Fibroblast of peridontal ligament (primary cell): Measurements from ENCODE around the gene ELOB.

Experiments
- DNase-seq: peaks from one replicate; pipeline ENCODE4 v3.0.0-alpha.2; 2010; ENCODE audit errors: extremely low read depth

Gene ELOB

GRCh38 chr16:2810651-2811050 lies 33.6 kb upstream of the ELOB start:
- DNase-seq, result no peak

GRCh38 chr16:2809149-2809760 lies 32.2 kb upstream of the ELOB start:
- DNase-seq, result no peak

DNA sequence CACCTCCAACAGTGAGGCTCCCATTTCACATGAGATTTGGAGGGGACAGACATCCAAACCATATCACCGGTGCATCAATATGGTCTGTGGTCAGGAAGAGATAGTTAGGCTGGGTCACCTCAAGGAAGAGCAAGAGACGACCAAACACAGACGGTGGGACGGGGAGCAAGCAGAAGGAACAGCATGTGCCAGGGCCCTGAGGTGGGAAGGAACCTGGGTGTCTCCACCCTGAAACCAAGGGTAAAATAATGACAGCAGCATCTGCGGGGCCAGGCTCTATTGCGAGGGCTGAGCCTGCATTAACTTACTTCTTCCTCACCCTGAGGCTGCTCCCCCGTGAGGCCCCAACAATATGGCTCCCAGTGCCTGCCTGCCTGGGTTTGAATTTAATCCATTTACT lies 31.1 kb upstream of the ELOB start:
- no peak for DNase-seq

DNA sequence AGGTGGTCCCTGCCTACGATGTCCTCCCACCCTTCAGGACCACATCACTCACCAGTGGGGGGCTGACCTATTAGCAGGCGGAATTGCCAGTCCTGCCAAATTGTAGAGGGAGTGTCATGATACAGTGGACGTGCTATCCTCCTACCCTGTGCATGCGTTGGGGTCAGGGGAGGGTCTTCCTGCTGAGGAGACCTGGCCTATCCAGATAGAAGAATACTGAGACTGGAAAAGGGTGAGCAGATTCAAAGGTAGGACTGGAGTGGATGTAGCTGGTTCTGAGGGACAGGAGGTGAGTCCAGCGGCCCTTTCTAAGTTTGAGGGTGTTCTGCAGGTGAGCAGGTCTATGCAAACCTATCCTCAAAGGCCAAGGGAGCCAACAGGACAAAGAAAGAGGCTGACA lies 29.2 kb upstream of the ELOB start:
- no peak for DNase-seq

- DNase-seq, result no peak
Measured at GRCh38 chr16:2804728-2805127, 27.6 kb upstream of the ELOB start.

- no peak for DNase-seq
Measured at GRCh38 chr16:2803545-2804195, 26.6 kb upstream of the ELOB start.

GRCh38 chr16:2799859-2800226 lies 22.8 kb upstream of the ELOB start:
- no peak for DNase-seq

DNA sequence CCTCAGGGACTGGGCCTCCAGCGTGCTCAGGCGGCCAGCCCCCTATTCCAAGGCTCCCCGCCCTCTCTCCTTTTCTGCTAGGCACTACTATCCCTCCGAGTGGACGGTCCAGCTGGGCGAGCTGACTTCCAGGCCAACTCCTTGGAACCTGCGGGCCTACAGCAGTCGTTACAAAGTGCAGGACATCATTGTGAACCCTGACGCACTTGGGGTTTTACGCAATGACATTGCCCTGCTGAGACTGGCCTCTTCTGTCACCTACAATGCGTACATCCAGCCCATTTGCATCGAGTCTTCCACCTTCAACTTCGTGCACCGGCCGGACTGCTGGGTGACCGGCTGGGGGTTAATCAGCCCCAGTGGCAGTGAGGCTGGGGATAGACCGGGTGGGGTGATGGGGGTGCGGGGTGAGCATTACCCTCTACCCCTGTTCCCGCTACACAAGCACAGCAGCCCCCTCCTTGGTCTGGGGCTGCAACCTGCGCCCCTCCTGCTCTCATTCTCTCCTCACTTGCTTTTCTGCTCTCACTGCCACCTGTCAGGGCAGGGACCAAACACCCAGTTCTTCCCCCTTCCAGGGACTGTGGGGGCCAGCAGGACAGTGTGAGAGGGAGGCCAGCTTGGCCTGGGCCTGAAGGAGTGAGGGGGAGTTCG lies 22.3 kb upstream of the ELOB start:
- DNase-seq, result no peak

GRCh38 chr16:2798723-2799204 lies 21.7 kb upstream of the ELOB start:
- DNase-seq, result no peak

DNA sequence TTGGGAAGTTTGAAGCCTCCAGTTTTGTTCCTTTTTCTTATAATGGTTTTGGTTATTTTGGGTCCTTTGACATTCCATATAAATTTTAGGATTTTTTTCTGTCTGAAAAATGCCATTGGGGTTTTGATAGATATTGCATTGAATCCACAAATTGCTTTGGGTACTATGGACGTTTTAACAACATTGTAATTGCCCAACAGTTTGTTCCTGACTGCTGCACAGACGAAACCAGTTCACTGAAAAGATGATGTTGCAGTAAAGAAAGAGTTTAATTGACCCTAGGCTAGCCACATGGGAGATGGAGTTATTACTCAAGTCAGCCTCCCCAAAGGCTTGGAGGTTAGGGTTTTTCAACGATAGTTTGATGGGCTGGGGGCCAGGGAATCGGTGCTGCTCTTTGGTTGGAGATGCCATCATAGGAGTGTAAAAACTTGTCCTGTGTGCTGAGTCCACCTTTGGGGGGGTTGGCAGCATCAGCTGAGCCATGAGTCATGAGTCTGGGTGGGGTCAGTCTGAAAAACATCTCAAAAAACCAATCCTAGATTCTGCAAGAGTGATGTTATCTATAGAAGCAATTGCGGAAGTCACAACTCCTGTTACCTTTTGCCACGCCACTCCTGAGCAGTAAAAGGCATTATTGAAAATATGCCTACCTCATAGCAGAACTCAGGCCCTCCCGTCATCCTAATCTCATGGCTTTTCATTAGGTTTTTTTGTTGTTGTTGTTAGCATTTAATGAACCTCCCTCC lies 18.5 kb upstream of the ELOB start:
- DNase-seq, result no peak

DNA sequence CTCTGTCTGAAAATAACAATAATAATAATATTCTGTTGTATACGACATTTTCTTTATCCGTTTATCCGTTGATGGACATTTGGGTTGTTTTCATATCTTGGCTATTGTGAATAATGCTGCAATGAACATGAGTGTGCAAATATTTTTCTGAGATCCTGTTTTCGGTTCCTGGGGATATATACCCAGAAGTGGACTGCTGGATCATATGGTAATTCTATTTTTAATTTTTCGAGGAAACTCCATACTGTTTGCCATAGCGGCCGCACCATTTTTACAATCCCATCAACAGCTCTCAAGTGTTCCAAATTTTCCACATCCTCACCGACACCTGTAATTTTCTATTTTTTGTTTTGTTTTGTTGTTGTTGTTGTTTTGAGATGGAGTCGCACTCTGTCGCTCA lies 15.9 kb upstream of the ELOB start:
- DNase-seq, result no peak

DNA sequence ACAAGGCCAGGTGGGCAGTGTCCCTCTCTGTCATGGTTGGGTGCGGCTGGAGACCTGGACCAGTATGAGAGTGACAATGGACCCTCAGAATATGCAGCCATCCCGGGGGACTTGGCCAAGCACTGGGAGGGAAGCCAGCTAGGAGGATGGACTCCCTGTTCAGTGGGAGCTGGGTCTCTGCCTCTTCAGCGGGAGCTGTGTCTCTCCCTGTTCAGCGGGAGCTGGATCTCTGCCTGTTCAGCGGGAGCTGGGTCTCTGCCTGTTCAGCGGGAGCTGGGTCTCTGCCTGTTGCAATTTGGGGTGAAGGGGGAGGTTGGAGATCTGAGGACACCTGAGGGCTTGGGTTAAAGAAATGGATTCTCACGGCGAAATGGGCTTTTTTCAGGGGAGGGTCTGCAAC lies 14.1 kb upstream of the ELOB start:
- DNase-seq, result no peak

GRCh38 chr16:2790631-2791030 lies 13.6 kb upstream of the ELOB start:
- no peak for DNase-seq

DNA sequence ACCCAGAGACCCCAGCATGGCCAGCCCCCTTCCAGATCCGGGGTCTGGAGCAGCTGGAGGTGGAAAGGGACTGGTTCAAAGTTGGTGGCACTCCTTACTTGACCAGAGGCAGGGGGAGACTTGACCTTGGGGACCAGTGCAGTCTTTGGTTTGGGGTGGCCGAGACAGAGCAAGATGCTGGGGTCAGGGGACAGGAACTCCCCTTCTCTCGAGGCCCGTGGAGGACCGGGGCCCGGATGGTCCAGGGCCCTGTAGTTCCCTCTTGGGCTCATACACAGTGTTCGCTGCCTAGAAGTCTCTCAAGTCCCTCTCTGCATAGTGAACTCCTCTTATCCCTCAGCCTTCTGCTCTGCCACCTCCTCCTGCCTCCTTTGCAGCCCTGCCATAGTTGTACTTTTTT lies 10.9 kb upstream of the ELOB start:
- no peak for DNase-seq

GRCh38 chr16:2787406-2787805 lies 10.3 kb upstream of the ELOB start, which contains the start of gene PRSS33:
PRSS33 (minus strand) TSS chr16:2787560; CDS start chr16:2786547, 1,013 bp downstream.
- DNase-seq, result no peak

DNA sequence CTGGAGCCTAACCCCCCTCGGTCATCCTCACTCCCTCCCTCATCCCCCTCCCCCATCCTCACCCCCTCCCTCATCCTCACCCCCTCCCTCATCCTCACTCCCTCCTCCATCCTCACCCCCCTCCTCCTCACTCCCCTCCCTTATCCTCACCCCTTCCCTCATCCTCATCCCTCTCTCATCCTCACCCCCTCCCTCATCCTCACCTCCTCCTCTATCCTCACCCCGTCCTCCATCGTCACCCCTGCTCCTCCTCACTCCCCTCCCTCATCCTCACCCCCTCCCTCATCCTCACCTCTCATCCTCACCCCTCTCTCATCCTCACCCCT lies 9.7 kb upstream of the ELOB start:
- DNase-seq, result no peak

GRCh38 chr16:2786061-2786825 lies 9.2 kb upstream of the ELOB start:
- DNase-seq, result no peak

DNA sequence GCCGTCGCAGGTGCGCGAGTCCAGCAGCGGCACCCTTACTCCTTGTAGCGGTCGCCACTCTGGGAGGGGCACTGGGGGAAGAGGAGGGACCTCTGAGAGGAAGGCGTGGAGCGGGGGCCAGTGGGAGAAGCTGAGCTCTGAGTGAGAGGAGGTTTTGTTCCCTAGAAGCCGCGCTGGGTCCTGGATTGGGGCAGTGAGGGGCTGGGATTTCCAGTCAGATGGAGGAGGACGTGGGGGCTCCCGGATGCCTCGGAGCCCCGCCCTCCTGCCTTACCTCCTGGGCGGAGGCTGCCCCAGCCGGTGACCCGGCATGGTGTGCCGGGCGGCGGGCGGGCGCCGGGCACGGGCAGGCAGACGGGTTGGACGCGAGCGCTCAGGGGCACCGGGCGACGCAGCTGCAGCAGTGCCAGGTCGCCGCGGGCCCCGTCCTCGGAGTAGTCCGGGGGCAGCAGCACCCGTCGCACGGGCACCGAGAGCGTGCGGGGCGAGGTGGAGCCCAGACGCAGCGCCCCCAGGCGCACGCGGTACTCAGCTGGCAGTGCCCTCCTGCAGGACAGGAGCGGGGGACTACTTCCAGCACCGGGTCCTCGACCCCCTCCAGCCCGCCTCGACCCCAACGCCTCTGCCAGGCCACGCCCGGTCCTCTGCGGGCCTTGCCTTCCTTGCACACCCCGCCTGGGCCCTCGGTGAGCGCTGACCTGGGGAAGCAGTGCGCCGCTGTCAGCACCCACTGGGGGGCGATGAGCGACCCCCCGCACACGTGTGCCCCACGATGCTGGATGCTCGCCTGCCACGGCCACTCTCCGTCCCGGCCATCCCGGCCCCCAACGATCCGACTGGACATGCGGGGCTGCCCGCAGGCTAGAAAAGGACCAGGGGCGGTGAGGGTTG lies 8.3 kb upstream of the ELOB start:
- no peak for DNase-seq

GRCh38 chr16:2784358-2785100 lies 7.4 kb upstream of the ELOB start:
- no peak for DNase-seq
